ENCODE results near the gene CNTNAP2.

GRCh38 chr7:147078312-147078711 is 961.7 kb downstream of the CNTNAP2 start:
- TF ChIP-seq, protein P1, sequence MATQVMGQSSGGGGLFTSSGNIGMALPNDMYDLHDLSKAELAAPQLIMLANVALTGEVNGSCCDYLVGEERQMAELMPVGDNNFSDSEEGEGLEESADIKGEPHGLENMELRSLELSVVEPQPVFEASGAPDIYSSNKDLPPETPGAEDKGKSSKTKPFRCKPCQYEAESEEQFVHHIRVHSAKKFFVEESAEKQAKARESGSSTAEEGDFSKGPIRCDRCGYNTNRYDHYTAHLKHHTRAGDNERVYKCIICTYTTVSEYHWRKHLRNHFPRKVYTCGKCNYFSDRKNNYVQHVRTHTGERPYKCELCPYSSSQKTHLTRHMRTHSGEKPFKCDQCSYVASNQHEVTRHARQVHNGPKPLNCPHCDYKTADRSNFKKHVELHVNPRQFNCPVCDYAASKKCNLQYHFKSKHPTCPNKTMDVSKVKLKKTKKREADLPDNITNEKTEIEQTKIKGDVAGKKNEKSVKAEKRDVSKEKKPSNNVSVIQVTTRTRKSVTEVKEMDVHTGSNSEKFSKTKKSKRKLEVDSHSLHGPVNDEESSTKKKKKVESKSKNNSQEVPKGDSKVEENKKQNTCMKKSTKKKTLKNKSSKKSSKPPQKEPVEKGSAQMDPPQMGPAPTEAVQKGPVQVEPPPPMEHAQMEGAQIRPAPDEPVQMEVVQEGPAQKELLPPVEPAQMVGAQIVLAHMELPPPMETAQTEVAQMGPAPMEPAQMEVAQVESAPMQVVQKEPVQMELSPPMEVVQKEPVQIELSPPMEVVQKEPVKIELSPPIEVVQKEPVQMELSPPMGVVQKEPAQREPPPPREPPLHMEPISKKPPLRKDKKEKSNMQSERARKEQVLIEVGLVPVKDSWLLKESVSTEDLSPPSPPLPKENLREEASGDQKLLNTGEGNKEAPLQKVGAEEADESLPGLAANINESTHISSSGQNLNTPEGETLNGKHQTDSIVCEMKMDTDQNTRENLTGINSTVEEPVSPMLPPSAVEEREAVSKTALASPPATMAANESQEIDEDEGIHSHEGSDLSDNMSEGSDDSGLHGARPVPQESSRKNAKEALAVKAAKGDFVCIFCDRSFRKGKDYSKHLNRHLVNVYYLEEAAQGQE (tag by site-specific recombination; IDR thresholded peaks at IDR 0.05) = no peak
- no peak for TF ChIP-seq ZBTB20 (tag by site-specific recombination; IDR thresholded peaks at IDR 0.05)
- TF ChIP-seq ZFHX2 (tag by site-specific recombination; conservative IDR thresholded peaks at IDR 0.05) = no peak
- TF ChIP-seq ZBTB17 (tag by site-specific recombination; IDR thresholded peaks at IDR 0.05) = no peak
- no peak for TF ChIP-seq ZNF585B (tag by site-specific recombination; IDR thresholded peaks at IDR 0.05)
- TF ChIP-seq, protein P2, sequence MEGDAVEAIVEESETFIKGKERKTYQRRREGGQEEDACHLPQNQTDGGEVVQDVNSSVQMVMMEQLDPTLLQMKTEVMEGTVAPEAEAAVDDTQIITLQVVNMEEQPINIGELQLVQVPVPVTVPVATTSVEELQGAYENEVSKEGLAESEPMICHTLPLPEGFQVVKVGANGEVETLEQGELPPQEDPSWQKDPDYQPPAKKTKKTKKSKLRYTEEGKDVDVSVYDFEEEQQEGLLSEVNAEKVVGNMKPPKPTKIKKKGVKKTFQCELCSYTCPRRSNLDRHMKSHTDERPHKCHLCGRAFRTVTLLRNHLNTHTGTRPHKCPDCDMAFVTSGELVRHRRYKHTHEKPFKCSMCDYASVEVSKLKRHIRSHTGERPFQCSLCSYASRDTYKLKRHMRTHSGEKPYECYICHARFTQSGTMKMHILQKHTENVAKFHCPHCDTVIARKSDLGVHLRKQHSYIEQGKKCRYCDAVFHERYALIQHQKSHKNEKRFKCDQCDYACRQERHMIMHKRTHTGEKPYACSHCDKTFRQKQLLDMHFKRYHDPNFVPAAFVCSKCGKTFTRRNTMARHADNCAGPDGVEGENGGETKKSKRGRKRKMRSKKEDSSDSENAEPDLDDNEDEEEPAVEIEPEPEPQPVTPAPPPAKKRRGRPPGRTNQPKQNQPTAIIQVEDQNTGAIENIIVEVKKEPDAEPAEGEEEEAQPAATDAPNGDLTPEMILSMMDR (tag by site-specific recombination; IDR thresholded peaks at IDR 0.05) = no peak
- no peak for TF ChIP-seq ZNF394 (tag by site-specific recombination; IDR thresholded peaks at IDR 0.05; ENCODE audit: borderline replicate concordance)
- TF ChIP-seq ZNF132 (tag by site-specific recombination; IDR thresholded peaks at IDR 0.05; ENCODE audit: borderline replicate concordance) = no peak
- no peak for TF ChIP-seq SALL2 (tag by site-specific recombination; IDR thresholded peaks at IDR 0.05; ENCODE audit: borderline replicate concordance)
- no peak for TF ChIP-seq ZBTB1 (tag by site-specific recombination; IDR thresholded peaks at IDR 0.05)
- TF ChIP-seq ZNF121 (tag by site-specific recombination; IDR thresholded peaks at IDR 0.05) = no peak
- no peak for TF ChIP-seq ZNF768 (tag by site-specific recombination; IDR thresholded peaks at IDR 0.05)
- TF ChIP-seq YY1 (tag by site-specific recombination; IDR thresholded peaks at IDR 0.05) = no peak
